Activated CD4-positive, alpha-beta memory T cell treated with anti-CD3 and anti-CD28 coated beads for 36 hours (primary cell): ENCODE results near the gene RAD51D. TPM values are rescaled to one million over a fixed set of nuclear protein-coding genes. Genes with fewer than 3 reads are reported as not detected.
"Not testable (repeated sequence)": the region's sequence is repeated elsewhere in the genome, so short reads cannot be mapped to it uniquely, and the experiment has no call there.

ENCODE experiments used
- CTCF ChIA-PET: fragments of 350-600 bp; sonication (Branson Sonifier 250); formaldehyde crosslinking; loops from one replicate; lab custom pipeline; 2021; ENCODE audit warnings: antibody characterized with exemption, inconsistent platforms; lab: Charles Lee
- POLR2A ChIA-PET: fragments of 350-600 bp; sonication (Branson Sonifier 250); formaldehyde crosslinking; loops from one replicate; lab custom pipeline; 2021; ENCODE audit warnings: antibody characterized with exemption; lab: Charles Lee
- DNase-seq: peaks from one replicate; pipeline ENCODE4 v3.0.0-alpha.2; 2020
- H3K27ac Mint-ChIP-seq: one replicate; pipeline ENCODE4 v1.8.0; 2021; ENCODE audit warnings: mixed read lengths
- H3K27me3 Mint-ChIP-seq: one replicate; pipeline ENCODE4 v1.8.0; 2021; ENCODE audit warnings: mixed read lengths
- H3K36me3 Mint-ChIP-seq: one replicate; pipeline ENCODE4 v1.8.0; 2021; ENCODE audit warnings: mixed read lengths
- H3K4me1 Mint-ChIP-seq: one replicate; pipeline ENCODE4 v1.8.0; 2021; ENCODE audit warnings: low read depth, mixed read lengths
- H3K4me3 Mint-ChIP-seq: one replicate; pipeline ENCODE4 v1.8.0; 2021; ENCODE audit warnings: mild to moderate bottlenecking, mixed read lengths
- H3K9me3 Mint-ChIP-seq: one replicate; pipeline ENCODE4 v1.8.0; 2021; ENCODE audit warnings: mixed read lengths
- intact Hi-C: fragments of 100-400 bp; cut with micrococcal nuclease; formaldehyde crosslinking; loops from one replicate; pipeline ENCODE4 v1.15.1; 2023
- total RNA-seq, 2 experiments: library from RNA; stranded (reverse); gene quantifications; one replicate each; pipeline ENCODE4 v1.2.3, GENCODE V29; 2021

The RAD51D gene
- total RNA-seq, 2 experiments from 2014 or later: 29.7 to 36.7 TPM

DNA sequence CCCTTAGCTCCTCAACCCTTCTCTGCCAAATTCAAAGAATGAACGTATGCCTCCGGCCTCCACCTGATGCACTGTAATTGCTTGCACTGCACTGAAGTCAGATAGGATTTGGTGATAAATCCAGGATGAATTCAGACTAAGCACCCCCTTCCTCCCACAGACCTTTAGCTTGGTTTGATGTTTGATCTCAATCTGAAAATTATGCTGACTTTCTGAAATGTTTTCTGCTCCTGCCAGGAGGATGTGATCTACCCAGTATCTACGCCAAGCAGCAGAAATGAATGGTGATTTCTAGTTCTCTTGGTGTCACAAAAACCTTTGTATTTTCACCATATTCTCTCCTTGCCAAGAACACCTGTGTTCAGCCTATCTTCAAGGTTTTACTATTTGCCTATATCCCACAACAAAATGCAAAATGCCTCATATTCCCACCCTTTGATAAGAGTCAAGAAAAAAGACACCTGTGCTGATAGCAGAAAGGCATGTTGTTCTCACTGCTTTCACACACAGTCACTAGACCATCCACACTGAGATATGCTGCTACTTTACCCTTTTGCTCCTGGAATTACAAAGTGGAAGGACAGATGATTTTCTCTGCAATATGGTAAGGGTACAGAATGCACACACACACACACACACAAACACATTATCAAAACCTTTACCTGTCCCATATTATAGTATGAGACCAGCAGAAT is 70.8 kb downstream of the RAD51D start:
- no peaks in the 10 kb centered on the region for H3K9me3 Mint-ChIP-seq
- H3K36me3 Mint-ChIP-seq: peaks cover 2% of the 10 kb centered on the region
- intact Hi-C loops: no loop called here
- peak overlapping the region; percentile 41 for H3K27ac Mint-ChIP-seq
- peak overlapping the region; percentile 4 for H3K4me3 Mint-ChIP-seq
- CTCF ChIA-PET: interaction anchor here (1.3 to 1.4 kb wide), 2 partner anchors 71 to 165 kb away, joined by 3 to 5 read pairs; no protein-coding TSS in a partner anchor
- POLR2A ChIA-PET: interaction anchor here (1.1 kb wide), 1 partner anchor 10 kb away, joined by 3 read pairs; no protein-coding TSS in a partner anchor
- peaks cover 74% of the 10 kb centered on the region for H3K4me1 Mint-ChIP-seq
- no peaks in the 10 kb centered on the region for H3K27me3 Mint-ChIP-seq
- DNase-seq: no peak

- peaks cover 69% of the 10 kb centered on the region for H3K4me1 Mint-ChIP-seq
- peak; percentile 82 for DNase-seq
- intact Hi-C loops: loop anchor here (1.0 to 2.0 kb wide), 5 partner anchors 16 to 66 kb away; partner anchors contain the start of genes LIG3 and RFFL
- no peaks in the 10 kb centered on the region for H3K9me3 Mint-ChIP-seq
- ChIA-PET CTCF (interaction anchor here (0.6 to 2.2 kb wide), 9 partner anchors 17 to 48 kb away, joined by 3 to 14 read pairs (median 5); partner anchors contain the start of gene RFFL), POLR2A (interaction anchor here (1.0 to 2.1 kb wide), 16 partner anchors 9 to 72 kb away, joined by 3 to 36 read pairs (median 4); partner anchors contain the start of genes LIG3 and RFFL)
- no peaks in the 10 kb centered on the region for H3K27me3 Mint-ChIP-seq
- H3K4me3 Mint-ChIP-seq: peak overlapping the region; percentile 72
- H3K36me3 Mint-ChIP-seq: peaks cover 4% of the 10 kb centered on the region
- peak overlapping the region; percentile 94 for H3K27ac Mint-ChIP-seq
These were observed 72.8 kb downstream of the RAD51D start for GRCh38 chr17:35046740-35047283.

GRCh38 chr17:35046245-35046644 is 73.4 kb downstream of the RAD51D start:
- H3K9me3 Mint-ChIP-seq: no peaks in the 10 kb centered on the region
- intact Hi-C loops: loop anchor here (1.0 to 2.0 kb wide), 5 partner anchors 17 to 65 kb away; partner anchors contain the start of genes LIG3 and RFFL
- H3K4me1 Mint-ChIP-seq: peaks cover 64% of the 10 kb centered on the region
- H3K36me3 Mint-ChIP-seq: peaks cover 4% of the 10 kb centered on the region
- ChIA-PET CTCF (interaction anchor here (0.6 to 2.2 kb wide), 9 partner anchors 17 to 47 kb away, joined by 3 to 14 read pairs (median 5); partner anchors contain the start of gene RFFL), POLR2A (interaction anchor here (1.0 to 2.1 kb wide), 16 partner anchors 9 to 73 kb away, joined by 3 to 36 read pairs (median 4); partner anchors contain the start of genes LIG3 and RFFL)
- H3K27ac Mint-ChIP-seq: peak overlapping the region; percentile 94
- peak overlapping the region; percentile 72 for H3K4me3 Mint-ChIP-seq
- DNase-seq: no peak
- H3K27me3 Mint-ChIP-seq: no peaks in the 10 kb centered on the region

DNA sequence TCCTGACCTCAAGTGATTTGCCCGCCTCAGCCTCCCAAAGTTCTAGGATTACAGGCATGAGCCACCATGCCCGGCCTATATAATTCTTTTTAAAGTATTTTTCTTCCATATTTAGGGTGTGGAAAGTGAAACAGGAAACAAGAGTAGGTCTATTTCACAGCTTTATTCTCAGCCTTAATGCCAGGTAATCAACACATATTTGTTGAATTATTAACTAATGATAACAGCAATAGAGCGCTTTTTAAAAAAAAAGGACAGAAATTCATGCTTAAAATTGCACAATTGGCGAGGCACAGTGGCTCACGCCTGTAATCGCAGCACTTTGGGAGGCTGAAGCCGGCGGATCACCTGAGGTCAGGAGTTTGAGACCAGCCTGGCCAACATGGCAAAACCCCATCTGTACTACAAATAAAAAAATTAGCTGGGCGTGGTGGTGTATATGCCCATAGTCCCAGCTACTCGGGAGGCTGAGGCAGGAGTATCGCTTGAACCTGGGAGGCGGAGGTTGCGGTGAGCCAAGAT is 74.1 kb downstream of the RAD51D start:
- peaks cover 60% of the 10 kb centered on the region for H3K4me1 Mint-ChIP-seq
- ChIA-PET POLR2A (interaction anchor here (0.7 to 2.1 kb wide), 2 partner anchors 23 to 90 kb away, joined by 3 to 23 read pairs; no protein-coding TSS in a partner anchor), CTCF (interaction anchor here (1.9 kb wide), 1 partner anchor 28 kb away, joined by 6 read pairs; no protein-coding TSS in a partner anchor)
- H3K4me3 Mint-ChIP-seq: peak overlapping the region; percentile 72
- intact Hi-C loops, H3K9me3 Mint-ChIP-seq, DNase-seq, H3K36me3 Mint-ChIP-seq, H3K27me3 Mint-ChIP-seq: not testable (repeated sequence)
- H3K27ac Mint-ChIP-seq: peak overlapping the region; percentile 94

- ChIA-PET POLR2A (no interaction called here), CTCF (interaction anchor here (0.6 to 0.8 kb wide), 3 partner anchors 19 to 493 kb away, joined by 3 to 6 read pairs (median 3); partner anchors contain the start of genes RFFL and SLFN12L)
- Mint-ChIP-seq H3K4me3 (no peak overlapping the region), H3K36me3 (peaks cover 9% of the 10 kb centered on the region), H3K9me3 (no peaks in the 10 kb centered on the region), H3K27me3 (no peaks in the 10 kb centered on the region), H3K27ac (peak overlapping the region; percentile 38), H3K4me1 (peaks cover 59% of the 10 kb centered on the region)
- intact Hi-C loops: no loop called here
- DNase-seq: no peak
These were observed 75.5 kb downstream of the RAD51D start for GRCh38 chr17:35044181-35044580.

Other genes starting within 250 kb of the RAD51D start
- gene CCT6B, start 158.4 kb downstream of the RAD51D start, total RNA-seq: 1 to 10 TPM; 1.1 to 1.3 TPM
- 10 to 100 TPM; 19.5 to 20.7 TPM for gene ZNF830, start 158.3 kb downstream of the RAD51D start, total RNA-seq
- 10 to 100 TPM; 48.3 to 48.7 TPM for gene LIG3, start 139.3 kb downstream of the RAD51D start, total RNA-seq
- gene RFFL, start 56.2 kb downstream of the RAD51D start, total RNA-seq: 10 to 100 TPM; 30.5 to 32.8 TPM
- gene FNDC8, start 1.8 kb upstream of the RAD51D start, total RNA-seq: not detected
- 10 to 100 TPM; 29.9 to 31.4 TPM for gene NLE1, start 22.4 kb upstream of the RAD51D start, total RNA-seq
- under 1 TPM; 0.05 to 0.07 TPM for gene UNC45B, start 28.0 kb upstream of the RAD51D start, total RNA-seq
- gene SLC35G3, start 74.5 kb upstream of the RAD51D start, total RNA-seq: not detected
- gene SLFN5, start 123.2 kb upstream of the RAD51D start, total RNA-seq: 10 to 100 TPM; 51.2 to 52.0 TPM